ENCODE measurements around the gene RCSD1.

DNA sequence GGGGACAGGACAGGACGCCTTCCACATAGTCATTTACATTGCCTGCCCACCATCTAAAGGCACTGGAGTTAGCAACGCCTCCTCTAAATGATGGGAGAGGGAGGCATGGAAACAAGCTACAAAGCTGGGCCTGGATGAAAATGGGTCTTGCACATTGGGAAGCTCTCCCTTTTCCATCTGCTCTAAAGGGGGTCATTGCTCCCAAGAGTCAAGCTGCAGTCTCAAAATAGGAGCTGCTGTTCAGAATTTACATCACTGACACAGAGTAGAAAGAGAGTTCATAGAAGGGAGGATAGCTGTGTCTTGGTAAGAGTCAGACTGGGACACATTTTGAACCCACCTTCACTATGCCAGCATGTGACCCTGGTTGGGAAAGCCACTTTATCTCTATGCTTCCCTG, 26.6 kb downstream of the RCSD1 start:
- TF ChIP-seq EP300 (IDR thresholded peaks at IDR 0.05) (no peak), POLR2A (IDR thresholded peaks at IDR 0.05) (no peak), POLR2AphosphoS5 (IDR thresholded peaks at IDR 0.05) (no peak)
- TF ChIP-seq, protein P1, sequence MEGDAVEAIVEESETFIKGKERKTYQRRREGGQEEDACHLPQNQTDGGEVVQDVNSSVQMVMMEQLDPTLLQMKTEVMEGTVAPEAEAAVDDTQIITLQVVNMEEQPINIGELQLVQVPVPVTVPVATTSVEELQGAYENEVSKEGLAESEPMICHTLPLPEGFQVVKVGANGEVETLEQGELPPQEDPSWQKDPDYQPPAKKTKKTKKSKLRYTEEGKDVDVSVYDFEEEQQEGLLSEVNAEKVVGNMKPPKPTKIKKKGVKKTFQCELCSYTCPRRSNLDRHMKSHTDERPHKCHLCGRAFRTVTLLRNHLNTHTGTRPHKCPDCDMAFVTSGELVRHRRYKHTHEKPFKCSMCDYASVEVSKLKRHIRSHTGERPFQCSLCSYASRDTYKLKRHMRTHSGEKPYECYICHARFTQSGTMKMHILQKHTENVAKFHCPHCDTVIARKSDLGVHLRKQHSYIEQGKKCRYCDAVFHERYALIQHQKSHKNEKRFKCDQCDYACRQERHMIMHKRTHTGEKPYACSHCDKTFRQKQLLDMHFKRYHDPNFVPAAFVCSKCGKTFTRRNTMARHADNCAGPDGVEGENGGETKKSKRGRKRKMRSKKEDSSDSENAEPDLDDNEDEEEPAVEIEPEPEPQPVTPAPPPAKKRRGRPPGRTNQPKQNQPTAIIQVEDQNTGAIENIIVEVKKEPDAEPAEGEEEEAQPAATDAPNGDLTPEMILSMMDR (IDR thresholded peaks at IDR 0.05) = no peak

All from stomach (tissue), 4 donors.